IMR-90 (cell line): ENCODE measurements around the gene PPP1R3E. TPM values are rescaled to one million over a fixed set of nuclear protein-coding genes. Genes with fewer than 3 reads are reported as not detected.

Experiments
- ATAC-seq: fragments of 200-7000 bp; cut with Tn5 transposase; 2 replicates; pipeline ENCODE4 v1.9.1; 2020; ENCODE audit warnings: low read depth, mild to moderate bottlenecking, moderate library complexity
- BruUV-seq: library from RNA; stranded (reverse); fragments of 400-500 nt; replicated peaks from 2 replicates; lab custom pipeline; 2021; lab: Mats Ljungman, UMichigan
- CTCF ChIA-PET: fragments of 300-600 bp; formaldehyde crosslinking; extraction: SDS; loops from one replicate; lab custom pipeline; 2021; ENCODE audit warnings: antibody characterized with exemption; lab: Yijun Ruan, JAX
- POLR2A ChIA-PET: fragments of 300-600 bp; sonication (Branson Sonifier 250); formaldehyde crosslinking; loops from one replicate; lab custom pipeline; 2022; ENCODE audit warnings: antibody characterized with exemption; ENCODE audit not compliant: unreplicated experiment; lab: Charles Lee
- DNase-seq: peaks from one replicate; pipeline ENCODE4 v3.0.0; 2013
- H2AFZ ChIP-seq: replicated peaks from 2 replicates; pipeline ENCODE3; 2013; ENCODE audit warnings: low read length, mild to moderate bottlenecking; ENCODE audit not compliant: poor library complexity
- H2AK5ac ChIP-seq: 2 replicates; pipeline ENCODE4 v1.6.1; 2013; ENCODE audit warnings: low read depth, low read length, inconsistent platforms
- H2AK9ac ChIP-seq: replicated peaks from 2 replicates; pipeline ENCODE3; 2013; ENCODE audit warnings: mild to moderate bottlenecking, low read depth, low read length, moderate library complexity; ENCODE audit not compliant: poor library complexity
- H2BK120ac ChIP-seq: 2 replicates; pipeline ENCODE4 v1.6.1; 2013; ENCODE audit warnings: low read depth, low read length, inconsistent platforms
- H2BK15ac ChIP-seq: 3 replicates; pipeline ENCODE4 v1.6.1; 2013; ENCODE audit warnings: low read depth, low read length, inconsistent platforms
- H2BK20ac ChIP-seq: 2 replicates; pipeline ENCODE4 v1.6.1; 2013; ENCODE audit warnings: low read depth, mild to moderate bottlenecking, inconsistent platforms, low read length, moderate library complexity
- H2BK5ac ChIP-seq: 2 replicates; pipeline ENCODE4 v1.6.1; 2013; ENCODE audit warnings: mild to moderate bottlenecking, low read depth, low read length, inconsistent platforms; ENCODE audit not compliant: poor library complexity, severe bottlenecking
- H3K14ac ChIP-seq: replicated peaks from 2 replicates; pipeline ENCODE4 v1.6.1; 2013; ENCODE audit warnings: low read depth, low read length, inconsistent platforms
- H3K18ac ChIP-seq: 2 replicates; pipeline ENCODE4 v1.6.1; 2013; ENCODE audit warnings: low read depth, low read length, control low read depth
- H3K23ac ChIP-seq: 2 replicates; pipeline ENCODE4 v1.6.1; 2013; ENCODE audit warnings: low read depth, low read length, inconsistent platforms
- H3K27ac ChIP-seq: 2 replicates; pipeline ENCODE4 v1.5.1; 2013; ENCODE audit warnings: mild to moderate bottlenecking, control low read depth, low read length; ENCODE audit not compliant: insufficient read depth
- H3K27me3 ChIP-seq: 2 replicates; pipeline ENCODE4 v1.6.1; 2013; ENCODE audit warnings: low read length; ENCODE audit not compliant: control insufficient read depth, insufficient read depth
- H3K36me3 ChIP-seq: 2 replicates; pipeline ENCODE4 v1.6.1; 2013; ENCODE audit warnings: low read length, mixed read lengths; ENCODE audit not compliant: control insufficient read depth, insufficient read depth
- H3K4ac ChIP-seq: 2 replicates; pipeline ENCODE4 v1.6.1; 2013; ENCODE audit warnings: low read depth, low read length, inconsistent platforms
- H3K4me1 ChIP-seq: 2 replicates; pipeline ENCODE4 v1.6.1; 2013; ENCODE audit warnings: low read length, mixed read lengths; ENCODE audit not compliant: control insufficient read depth, insufficient read depth
- H3K4me2 ChIP-seq: 2 replicates; pipeline ENCODE4 v1.6.1; 2013; ENCODE audit warnings: low read depth, mild to moderate bottlenecking, control low read depth, low read length, moderate library complexity
- H3K4me3 ChIP-seq: 2 replicates; pipeline ENCODE4 v1.5.1; 2013; ENCODE audit warnings: low read depth, mild to moderate bottlenecking, control low read depth, low read length, moderate library complexity; ENCODE audit not compliant: insufficient read depth
- H3K56ac ChIP-seq: 2 replicates; pipeline ENCODE4 v1.6.1; 2013; ENCODE audit warnings: low read length, inconsistent platforms; ENCODE audit not compliant: insufficient read depth; ENCODE audit errors: extremely low read depth
- H3K79me1 ChIP-seq, 2 experiments: 2 replicates each; pipeline ENCODE4 v1.6.1; 2013; ENCODE audit warnings: low read length in 2 of 2, inconsistent platforms in 1 of 2, low read depth in 1 of 2
- H3K9ac ChIP-seq: 2 replicates; pipeline ENCODE4 v1.6.1; 2013; ENCODE audit warnings: low read depth, low read length, control low read depth
- H3K9me1 ChIP-seq: 2 replicates; pipeline ENCODE4 v1.6.1; 2013; ENCODE audit warnings: low read length, inconsistent platforms; ENCODE audit not compliant: insufficient read depth
- H3K9me3 ChIP-seq: 2 replicates; pipeline ENCODE4 v1.6.1; 2013; ENCODE audit warnings: low read length; ENCODE audit not compliant: control insufficient read depth, insufficient read depth
- H4K20me1 ChIP-seq: 2 replicates; pipeline ENCODE4 v1.6.1; 2013; ENCODE audit warnings: low read length, inconsistent platforms; ENCODE audit not compliant: insufficient read depth
- H4K5ac ChIP-seq: 2 replicates; pipeline ENCODE4 v1.6.1; 2013; ENCODE audit warnings: mild to moderate bottlenecking, low read depth, low read length, control low read depth
- H4K8ac ChIP-seq, 2 experiments: 2 replicates each; pipeline ENCODE4 v1.6.1; 2013; ENCODE audit warnings: low read depth in 2 of 2, low read length in 2 of 2, control low read depth in 1 of 2, inconsistent platforms in 1 of 2
- H4K91ac ChIP-seq: 2 replicates; pipeline ENCODE4 v1.6.1; 2013; ENCODE audit warnings: low read depth, low read length, inconsistent platforms; ENCODE audit not compliant: insufficient read depth
- MAFK ChIP-seq: IDR thresholded peaks from 2 replicates; pipeline ENCODE4 v1.6.1; 2012; ENCODE audit warnings: low read depth, low read length, improper control_type of control experiment
- MAZ ChIP-seq: IDR thresholded peaks from 2 replicates; pipeline ENCODE4 v1.6.1; 2012; ENCODE audit warnings: low read depth, mild to moderate bottlenecking, low read length, improper control_type of control experiment, moderate library complexity, borderline replicate concordance
- MXI1 ChIP-seq: IDR thresholded peaks from 2 replicates; pipeline ENCODE4 v1.6.1; 2012; ENCODE audit warnings: low read depth, mild to moderate bottlenecking, low read length, moderate library complexity, borderline replicate concordance
- RAD21 ChIP-seq: IDR thresholded peaks from 2 replicates; pipeline ENCODE4 v1.6.1; 2012; ENCODE audit warnings: low read length, improper control_type of control experiment
- RCOR1 ChIP-seq: IDR thresholded peaks from 2 replicates; pipeline ENCODE4 v1.6.1; 2012; ENCODE audit warnings: mild to moderate bottlenecking, low read length, improper control_type of control experiment; ENCODE audit not compliant: insufficient replicate concordance
- dilution Hi-C: fragments of 300-500 bp; cut with HindIII; formaldehyde crosslinking; loops from one replicate; pipeline ENCODE4 v1.14.3; 2018; ENCODE audit warnings: low sequenced_read_pairs; ENCODE audit not compliant: unreplicated experiment
- in situ Hi-C: fragments of 300-500 bp; cut with MboI; formaldehyde crosslinking; loops from 3 replicates; pipeline ENCODE4 v1.14.3; 2019; ENCODE audit warnings: low sequenced_read_pairs, inconsistent platforms, mixed read lengths
- intact Hi-C: fragments of 100-400 bp; cut with micrococcal nuclease; formaldehyde crosslinking; loops from 2 replicates; pipeline ENCODE4 v1.10.0; 2022
- polyA plus RNA-seq, 3 experiments: library from polyadenylated mRNA; depleted of rRNA; stranded (reverse); fragments of >200 nt; gene quantifications; 2 replicates each; pipeline ENCODE4 v1.2.3, GENCODE V29; 2012; ENCODE audit warnings: low replicate concordance in 1 of 3
- total RNA-seq: library from RNA; depleted of rRNA; stranded (reverse); fragments of >200 nt; gene quantifications from 2 replicates; pipeline ENCODE4 v1.2.3, GENCODE V29; 2012
- TF ChIP-seq, protein P1 (sequence below): fragments of 150-350 bp; IDR thresholded peaks from 2 replicates; pipeline ENCODE4 v1.6.1; 2016; ENCODE audit warnings: low read depth, mild to moderate bottlenecking, low read length, moderate library complexity, borderline replicate concordance

The PPP1R3E gene
- total and polyA plus RNA-seq, 2 of the 4 experiments (the other 2 are of a cell fraction), result 1.3 to 3.5 TPM

DNA sequence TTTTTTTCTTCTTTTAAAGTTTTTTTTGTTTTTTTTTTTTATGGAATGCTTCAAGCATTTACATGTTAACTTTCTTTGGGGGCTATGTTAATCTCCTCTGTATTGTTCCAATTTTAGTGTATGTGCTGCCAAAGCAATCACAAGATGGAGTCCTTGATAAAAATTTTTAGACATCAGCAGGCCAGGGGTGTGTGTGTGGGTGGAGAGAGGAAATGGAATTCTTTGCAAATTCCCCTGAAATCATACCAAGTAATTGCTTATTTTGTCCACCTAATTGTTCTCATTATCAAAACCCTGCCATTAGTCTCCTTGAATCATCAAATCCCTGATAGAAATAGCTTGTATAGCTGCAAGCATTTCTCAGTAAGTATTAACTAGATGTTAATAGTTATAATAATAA lies 43.2 kb downstream of the PPP1R3E start:
- dilution Hi-C loops, result no loop called here
- TF ChIP-seq RCOR1 (no peak), MAZ (no peak), RAD21 (no peak), MAFK (no peak), MXI1 (no peak)
- TF ChIP-seq, protein P1, sequence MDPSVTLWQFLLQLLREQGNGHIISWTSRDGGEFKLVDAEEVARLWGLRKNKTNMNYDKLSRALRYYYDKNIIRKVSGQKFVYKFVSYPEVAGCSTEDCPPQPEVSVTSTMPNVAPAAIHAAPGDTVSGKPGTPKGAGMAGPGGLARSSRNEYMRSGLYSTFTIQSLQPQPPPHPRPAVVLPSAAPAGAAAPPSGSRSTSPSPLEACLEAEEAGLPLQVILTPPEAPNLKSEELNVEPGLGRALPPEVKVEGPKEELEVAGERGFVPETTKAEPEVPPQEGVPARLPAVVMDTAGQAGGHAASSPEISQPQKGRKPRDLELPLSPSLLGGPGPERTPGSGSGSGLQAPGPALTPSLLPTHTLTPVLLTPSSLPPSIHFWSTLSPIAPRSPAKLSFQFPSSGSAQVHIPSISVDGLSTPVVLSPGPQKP, result no peak

More for the DNA sequence above, 43.2 kb downstream of the PPP1R3E start:
- H3K56ac ChIP-seq, result no peak overlapping the region
- H4K5ac ChIP-seq, result no peak overlapping the region
- no peak overlapping the region for H2AK5ac ChIP-seq
- no peak overlapping the region for H3K27ac ChIP-seq
- H3K14ac ChIP-seq, result no peak overlapping the region
- no peak overlapping the region for H2AK9ac ChIP-seq
- no peak overlapping the region for H2BK120ac ChIP-seq
- H4K20me1 ChIP-seq, result no peaks in the 10 kb centered on the region
- H3K27me3 ChIP-seq, result peaks cover 14% of the 10 kb centered on the region
- no peak for DNase-seq
- no peaks in the 10 kb centered on the region for H3K79me1 ChIP-seq
- ChIA-PET CTCF (interaction anchor here (0.5 to 0.8 kb wide), 2 partner anchors 40 to 139 kb away, joined by 3 to 11 read pairs; no protein-coding TSS in a partner anchor), POLR2A (no interaction called here)
- no TSS peak for BruUV-seq
- no peak overlapping the region for H4K8ac ChIP-seq
- H2BK20ac ChIP-seq, result no peak overlapping the region
- no peak overlapping the region for H3K4me2 ChIP-seq
- no peaks in the 10 kb centered on the region for H3K9me3 ChIP-seq
- no peaks in the 10 kb centered on the region for H3K4me1 ChIP-seq
- no peak overlapping the region for H3K4me3 ChIP-seq
- H2BK15ac ChIP-seq, result no peak overlapping the region
- no peak overlapping the region for H3K18ac ChIP-seq
- H4K91ac ChIP-seq, result no peak overlapping the region
- H3K36me3 ChIP-seq, result no peaks in the 10 kb centered on the region
- no peaks in the 10 kb centered on the region for H3K9me1 ChIP-seq
- H3K23ac ChIP-seq, result no peak overlapping the region
- no peak overlapping the region for H2BK5ac ChIP-seq
- in situ Hi-C loops, result no loop called here
- H3K9ac ChIP-seq, result no peak overlapping the region
- intact Hi-C loops, result no loop called here
- H3K4ac ChIP-seq, result no peak overlapping the region
- H2AFZ ChIP-seq, result no peak overlapping the region
- no peak for ATAC-seq
